HepG2 (cell line): ENCODE data around the gene COL26A1.

Source experiments
- PAX8 ChIP-seq: sonication (generic); formaldehyde crosslinking; IDR thresholded peaks from 2 replicates; pipeline ENCODE4 v1.8.0; 2022; ENCODE audit warnings: mild to moderate bottlenecking, missing genetic modification reagents, borderline replicate concordance
- POLR2A ChIP-seq, 2 experiments: IDR thresholded peaks; 2 replicates each; pipeline ENCODE4 v1.6.1; 2011; ENCODE audit warnings: low read depth in 2 of 2, low read length in 2 of 2, mild to moderate bottlenecking in 1 of 2, moderate library complexity in 1 of 2; ENCODE audit not compliant: insufficient read depth in 1 of 2
- ZNF747 ChIP-seq: sonication (generic); formaldehyde crosslinking; IDR thresholded peaks from 2 replicates; pipeline ENCODE4 v1.8.1; 2023; ENCODE audit warnings: missing genetic modification reagents, mild to moderate bottlenecking, borderline replicate concordance
- TF ChIP-seq, protein P1 (sequence below): sonication (generic); formaldehyde crosslinking; IDR thresholded peaks from 2 replicates; pipeline ENCODE4 v1.5.0; 2020; ENCODE audit warnings: mild to moderate bottlenecking, missing genetic modification reagents, moderate library complexity

DNA sequence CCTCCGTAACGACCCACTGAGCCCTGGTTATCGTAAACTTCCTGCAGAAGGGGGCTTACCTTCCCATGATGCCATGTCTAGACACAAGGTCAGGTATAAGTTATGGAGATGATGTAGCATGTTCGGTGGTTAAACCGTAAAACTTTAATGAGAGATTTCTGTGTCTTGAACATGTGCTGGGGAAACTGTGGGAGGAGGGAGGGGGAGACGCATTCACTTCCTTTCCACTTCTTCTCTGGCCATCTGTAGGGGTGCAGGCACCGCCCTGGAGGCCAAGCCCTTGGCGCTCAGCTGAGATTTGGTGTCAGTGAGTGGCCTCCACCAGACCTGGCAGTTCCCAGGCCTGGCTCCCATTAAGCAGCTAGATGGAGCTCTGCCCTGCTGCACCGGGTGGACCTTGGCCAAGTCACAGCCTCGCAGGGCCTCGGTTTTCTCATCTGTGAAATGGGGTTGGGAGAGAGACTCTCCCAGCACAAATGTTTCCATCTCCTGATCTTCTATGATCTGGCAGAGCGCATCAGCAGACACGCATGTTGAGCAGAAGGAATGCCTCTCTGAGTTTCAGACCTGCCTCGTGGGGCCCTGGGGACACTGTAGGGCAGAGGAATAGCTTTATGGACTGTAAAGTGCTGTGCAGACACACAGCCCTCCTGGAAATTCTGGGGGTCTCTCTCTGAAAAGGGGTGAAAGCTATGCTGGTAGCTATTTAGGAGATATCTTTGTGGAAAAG, 106.0 kb downstream of the COL26A1 start:
- TF ChIP-seq, protein P1, sequence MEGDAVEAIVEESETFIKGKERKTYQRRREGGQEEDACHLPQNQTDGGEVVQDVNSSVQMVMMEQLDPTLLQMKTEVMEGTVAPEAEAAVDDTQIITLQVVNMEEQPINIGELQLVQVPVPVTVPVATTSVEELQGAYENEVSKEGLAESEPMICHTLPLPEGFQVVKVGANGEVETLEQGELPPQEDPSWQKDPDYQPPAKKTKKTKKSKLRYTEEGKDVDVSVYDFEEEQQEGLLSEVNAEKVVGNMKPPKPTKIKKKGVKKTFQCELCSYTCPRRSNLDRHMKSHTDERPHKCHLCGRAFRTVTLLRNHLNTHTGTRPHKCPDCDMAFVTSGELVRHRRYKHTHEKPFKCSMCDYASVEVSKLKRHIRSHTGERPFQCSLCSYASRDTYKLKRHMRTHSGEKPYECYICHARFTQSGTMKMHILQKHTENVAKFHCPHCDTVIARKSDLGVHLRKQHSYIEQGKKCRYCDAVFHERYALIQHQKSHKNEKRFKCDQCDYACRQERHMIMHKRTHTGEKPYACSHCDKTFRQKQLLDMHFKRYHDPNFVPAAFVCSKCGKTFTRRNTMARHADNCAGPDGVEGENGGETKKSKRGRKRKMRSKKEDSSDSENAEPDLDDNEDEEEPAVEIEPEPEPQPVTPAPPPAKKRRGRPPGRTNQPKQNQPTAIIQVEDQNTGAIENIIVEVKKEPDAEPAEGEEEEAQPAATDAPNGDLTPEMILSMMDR = no peak
- no peak for TF ChIP-seq POLR2A (IDR thresholded peaks at IDR 0.05; ENCODE audit: insufficient read depth in 1 of 2, low read depth in 2 of 2, low read length in 2 of 2)
- TF ChIP-seq ZNF747 = no peak
- no peak for TF ChIP-seq PAX8
